ENCODE measurements around the gene SLCO3A1. TPM values are rescaled to one million over a fixed set of nuclear protein-coding genes. Genes with fewer than 3 reads are reported as not detected.

Gene SLCO3A1
- total and polyA plus RNA-seq, 12 donors, result 33.9 to 57.2 (median 46.4) TPM

- TF ChIP-seq CTCF (IDR thresholded peaks at IDR 0.05), result no peak
- intact Hi-C loops (cut with DNase I), result no loop called here
- no peak overlapping the region for H3K27ac ChIP-seq
- no peak for DNase-seq
- no peak overlapping the region for H3K4me3 ChIP-seq
- H3K36me3 ChIP-seq, result no peaks in the 10 kb centered on the region
- peaks cover 0 to 6% (median 0%) of the 10 kb centered on the region in 11 donors for H3K9me3 ChIP-seq
- H3K27me3 ChIP-seq, result no peaks in the 10 kb centered on the region
- ATAC-seq, result no peak
- H3K4me1 ChIP-seq, result peaks cover 0 to 23% (median 3%) of the 10 kb centered on the region in 9 donors
- 78% methylated on average over 5 of the region's 5 CpGs for WGBS, 2 donors
Measured at GRCh38 chr15:91821458-91821857, 32.0 kb upstream of the SLCO3A1 start.

GRCh38 chr15:91824256-91824655 lies 29.3 kb upstream of the SLCO3A1 start:
- Histone ChIP-seq H3K4me3 (no peak overlapping the region), H3K27ac (peak overlapping the region in 9 of 10 donors; percentile 52 to 88 (median 83)), H3K27me3 (no peaks in the 10 kb centered on the region), H3K4me1 (peaks cover 0 to 23% (median 3%) of the 10 kb centered on the region in 9 donors), H3K36me3 (no peaks in the 10 kb centered on the region), H3K9me3 (peaks cover 0 to 6% (median 0%) of the 10 kb centered on the region in 11 donors)
- 20 to 32% methylated on average over 3 of the region's 3 CpGs for WGBS, 2 donors
- no peak for TF ChIP-seq CTCF (IDR thresholded peaks at IDR 0.05)
- intact Hi-C loops (cut with DNase I), result no loop called here
- DNase-seq, result peak; percentile 16 to 78
- peak; percentile 81 to 99 (median 94) for ATAC-seq

- no peak for TF ChIP-seq CTCF (IDR thresholded peaks at IDR 0.05)
- ATAC-seq (no peak), DNase-seq (no peak)
- peaks cover 0 to 23% (median 3%) of the 10 kb centered on the region in 9 donors for H3K4me1 ChIP-seq
- WGBS, 2 donors, result 67 to 68% methylated on average over 5 of the region's 5 CpGs
- no peaks in the 10 kb centered on the region for H3K27me3 ChIP-seq
- H3K9me3 ChIP-seq, result no peaks in the 10 kb centered on the region
- H3K27ac ChIP-seq, result no peak overlapping the region
- intact Hi-C loops (cut with DNase I), result no loop called here
- no peaks in the 10 kb centered on the region for H3K36me3 ChIP-seq
- no peak overlapping the region for H3K4me3 ChIP-seq
Measured at GRCh38 chr15:91826443-91826842, 27.1 kb upstream of the SLCO3A1 start.

- Histone ChIP-seq H3K4me1 (no peaks in the 10 kb centered on the region), H3K27ac (no peak overlapping the region), H3K9me3 (peaks cover 0 to 3% (median 0%) of the 10 kb centered on the region in 11 donors), H3K27me3 (no peaks in the 10 kb centered on the region), H3K4me3 (no peak overlapping the region), H3K36me3 (no peaks in the 10 kb centered on the region)
- no peak for ATAC-seq
- no peak for TF ChIP-seq CTCF (IDR thresholded peaks at IDR 0.05)
- DNase-seq, result no peak
- intact Hi-C loops (cut with DNase I), result no loop called here
- 84 to 85% methylated on average over 2 of the region's 2 CpGs for WGBS, 2 donors
Measured at GRCh38 chr15:91833056-91833455, 20.5 kb upstream of the SLCO3A1 start.

Data from heart right ventricle (tissue), 16 donors.